ENCODE results near the gene SPINK4. TPM values are rescaled to one million over a fixed set of nuclear protein-coding genes. Genes with fewer than 3 reads are reported as not detected.

SPINK4 gene
- total RNA-seq, result not detected

GRCh38 chr9:33239921-33240320 lies at the start of gene SPINK4:
Gene SPINK4, plus strand, starts transcription at chr9:33240167. Its CDS starts 42 bp downstream, at chr9:33240209.

GRCh38 chr9:33264473-33265177 lies 24.7 kb downstream of the SPINK4 start, which contains the start of the genes BAG1 and CHMP5:
Gene BAG1, minus strand, starts transcription at chr9:33264708.
Gene CHMP5, plus strand, starts transcription at chr9:33265049. Its CDS starts 30 bp downstream, at chr9:33265079.

GRCh38 chr9:33290247-33291030 lies 50.5 kb downstream of the SPINK4 start, which contains the start of gene NFX1:
Gene NFX1, plus strand, starts transcription at chr9:33290516. Its CDS starts 57 bp downstream, at chr9:33290573.

Other genes starting within 250 kb of the SPINK4 start
- gene APTX, start 238.5 kb upstream of the SPINK4 start, total RNA-seq, result 31.5 TPM
- gene DNAJA1, start 214.9 kb upstream of the SPINK4 start, total RNA-seq, result 67.6 TPM
- gene SMU1, start 163.5 kb upstream of the SPINK4 start, total RNA-seq, result 28.1 TPM
- gene B4GALT1, start 72.8 kb upstream of the SPINK4 start, total RNA-seq, result 56.2 TPM
- gene BAG1, start 24.5 kb downstream of the SPINK4 start, total RNA-seq, result 75.6 TPM
- 37.7 TPM for gene CHMP5, start 24.9 kb downstream of the SPINK4 start, total RNA-seq
- gene NFX1, start 50.3 kb downstream of the SPINK4 start, total RNA-seq, result 26.1 TPM
- 24.2 TPM for gene AQP7, start 162.4 kb downstream of the SPINK4 start, total RNA-seq
- 108 TPM for gene AQP3, start 207.4 kb downstream of the SPINK4 start, total RNA-seq
- gene NOL6, start 233.8 kb downstream of the SPINK4 start, total RNA-seq, result 22.0 TPM

Measured in metanephros (tissue), 1 donor.